ENCODE data around the gene COL6A2. TPM values are rescaled to one million over a fixed set of nuclear protein-coding genes. Genes with fewer than 3 reads are reported as not detected.
A peak's percentile ranks its signal among the peaks of the same experiment; 100 is the strongest.

Gene COL6A2
- total and polyA plus RNA-seq, 8 donors: 362 to 647 (median 447) TPM

DNA sequence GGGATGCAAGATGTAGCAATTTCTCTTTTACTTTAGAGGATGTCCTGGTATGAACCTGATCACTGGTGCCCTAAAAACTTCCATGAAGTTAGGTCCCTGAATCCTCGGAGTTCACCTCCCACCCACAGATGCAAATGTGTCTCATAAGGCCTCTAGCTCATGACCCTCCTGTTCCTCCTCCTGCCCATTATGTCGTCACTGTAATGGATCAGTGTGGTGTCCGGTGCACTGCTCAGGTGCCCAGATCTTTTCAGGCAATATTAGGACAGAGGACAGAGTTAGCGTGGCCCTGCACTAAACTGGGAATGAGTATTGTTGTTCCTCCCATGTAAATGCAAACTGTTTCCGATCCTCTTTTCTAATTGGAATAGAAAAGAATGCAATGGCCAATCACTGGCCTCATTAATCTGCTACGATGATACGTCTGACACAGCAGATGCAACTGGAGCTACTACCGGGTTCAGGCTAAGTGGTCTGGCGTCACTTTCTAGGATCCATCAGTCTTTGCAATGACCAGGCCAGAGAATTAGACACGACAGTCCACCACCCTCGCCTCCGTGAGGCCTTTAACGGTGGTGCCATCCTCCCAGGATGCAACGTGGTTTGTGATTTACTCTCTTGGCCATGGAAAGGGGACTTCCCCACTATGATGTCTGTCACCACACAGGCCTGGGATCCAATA is 3.4 kb upstream of the COL6A2 start:
- intact Hi-C loops (cut with DNase I): loop anchor here in 1 of 2 donors (5.0 kb wide), 1 partner anchor 112 kb away; the partner anchor contains the start of gene COL6A1
- DNase-seq: no peak
- no peaks in the 10 kb centered on the region for H3K9me3 ChIP-seq
- no peaks in the 10 kb centered on the region for H3K36me3 ChIP-seq
- no peak for ATAC-seq
- TF ChIP-seq, protein P1, sequence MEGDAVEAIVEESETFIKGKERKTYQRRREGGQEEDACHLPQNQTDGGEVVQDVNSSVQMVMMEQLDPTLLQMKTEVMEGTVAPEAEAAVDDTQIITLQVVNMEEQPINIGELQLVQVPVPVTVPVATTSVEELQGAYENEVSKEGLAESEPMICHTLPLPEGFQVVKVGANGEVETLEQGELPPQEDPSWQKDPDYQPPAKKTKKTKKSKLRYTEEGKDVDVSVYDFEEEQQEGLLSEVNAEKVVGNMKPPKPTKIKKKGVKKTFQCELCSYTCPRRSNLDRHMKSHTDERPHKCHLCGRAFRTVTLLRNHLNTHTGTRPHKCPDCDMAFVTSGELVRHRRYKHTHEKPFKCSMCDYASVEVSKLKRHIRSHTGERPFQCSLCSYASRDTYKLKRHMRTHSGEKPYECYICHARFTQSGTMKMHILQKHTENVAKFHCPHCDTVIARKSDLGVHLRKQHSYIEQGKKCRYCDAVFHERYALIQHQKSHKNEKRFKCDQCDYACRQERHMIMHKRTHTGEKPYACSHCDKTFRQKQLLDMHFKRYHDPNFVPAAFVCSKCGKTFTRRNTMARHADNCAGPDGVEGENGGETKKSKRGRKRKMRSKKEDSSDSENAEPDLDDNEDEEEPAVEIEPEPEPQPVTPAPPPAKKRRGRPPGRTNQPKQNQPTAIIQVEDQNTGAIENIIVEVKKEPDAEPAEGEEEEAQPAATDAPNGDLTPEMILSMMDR (IDR thresholded peaks at IDR 0.05): no peak
- H3K27me3 ChIP-seq: peaks cover 18 to 34% of the 10 kb centered on the region in 2 donors
- no peak overlapping the region for H3K4me3 ChIP-seq
- no peak overlapping the region for H3K27ac ChIP-seq
- peaks cover 0 to 9% of the 10 kb centered on the region in 2 donors for H3K4me1 ChIP-seq

DNA sequence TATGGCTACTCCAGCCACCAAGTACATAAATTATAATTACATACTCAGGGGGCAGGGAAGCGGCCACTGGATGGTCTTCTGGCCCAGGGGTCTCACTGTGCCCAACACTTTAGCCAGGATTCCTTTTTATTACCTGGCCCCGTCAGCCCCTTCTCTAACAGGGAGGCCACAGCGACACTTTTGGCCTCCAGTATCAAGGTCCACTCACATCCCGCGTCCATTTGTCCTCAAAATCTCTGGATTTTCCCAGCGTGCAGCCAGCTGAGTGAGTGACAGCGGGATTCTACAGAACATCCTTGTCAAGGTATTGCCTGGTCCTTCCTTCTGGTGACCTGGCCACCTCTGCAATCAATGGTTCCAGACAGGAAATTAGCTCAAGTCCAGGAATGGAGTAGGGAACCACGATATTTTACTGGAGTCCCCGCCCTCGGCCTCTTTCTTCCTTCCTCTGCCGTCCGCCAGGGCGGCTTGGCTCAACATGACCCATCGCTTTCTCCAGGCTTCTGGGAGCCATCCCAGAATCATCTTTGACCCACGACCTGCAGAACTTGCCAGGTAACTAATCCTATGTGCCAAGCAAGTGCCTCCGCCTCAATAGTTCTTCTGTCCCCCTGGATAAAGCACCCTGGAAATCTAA is 2.7 kb upstream of the COL6A2 start:
- no peak overlapping the region for H3K4me3 ChIP-seq
- no peaks in the 10 kb centered on the region for H3K9me3 ChIP-seq
- TF ChIP-seq, protein P1 (IDR thresholded peaks at IDR 0.05): no peak
- intact Hi-C loops (cut with DNase I): loop anchor here in 1 of 2 donors (5.0 kb wide), 1 partner anchor 113 kb away; the partner anchor contains the start of gene COL6A1
- DNase-seq (no peak), ATAC-seq (no peak)
- H3K27ac ChIP-seq: no peak overlapping the region
- peaks cover 24 to 41% of the 10 kb centered on the region in 2 donors for H3K27me3 ChIP-seq
- H3K4me1 ChIP-seq: peaks cover 0 to 9% of the 10 kb centered on the region in 2 donors
- H3K36me3 ChIP-seq: no peaks in the 10 kb centered on the region

DNA sequence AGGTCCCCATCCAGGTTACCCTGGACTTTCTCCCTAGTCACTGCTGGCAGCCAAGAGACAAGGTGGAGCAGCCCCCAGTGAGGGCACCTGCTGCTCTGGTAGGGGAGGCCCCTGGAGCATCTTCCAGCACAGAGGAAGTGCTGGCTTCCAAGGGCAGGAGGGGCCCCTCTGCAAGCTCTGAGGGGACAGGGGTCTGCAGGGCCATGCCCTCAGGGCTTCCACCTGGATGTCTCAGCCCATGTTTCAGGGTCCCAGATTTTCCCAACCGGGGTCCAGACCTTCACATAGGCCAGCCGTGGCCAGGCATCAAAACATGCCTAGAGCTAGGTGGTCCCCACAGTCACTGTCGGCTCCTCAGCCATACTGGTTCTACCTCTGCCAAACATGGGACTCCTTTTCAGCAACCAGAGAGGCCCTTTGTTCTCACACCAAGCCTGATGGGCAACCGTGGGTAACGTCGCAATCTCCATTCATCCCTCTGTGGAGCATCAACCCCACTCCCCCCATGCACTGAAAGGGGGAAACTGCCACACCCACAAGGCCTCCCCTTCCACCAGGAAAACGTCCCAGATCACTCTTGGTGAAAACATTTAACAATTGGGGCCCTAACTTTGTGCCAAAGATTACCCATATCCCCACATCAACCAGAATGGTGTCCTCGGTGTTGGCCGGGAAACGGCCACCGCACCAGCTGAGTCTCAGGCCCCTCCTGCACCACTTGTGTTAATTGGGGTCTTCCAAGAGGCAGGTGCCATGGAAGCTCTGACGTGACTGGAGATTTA is 1.9 kb upstream of the COL6A2 start:
- ATAC-seq: no peak
- peak in 1 of 4 donors; percentile 43 for DNase-seq
- Histone ChIP-seq H3K4me3 (no peak overlapping the region), H3K9me3 (no peaks in the 10 kb centered on the region), H3K27ac (no peak overlapping the region), H3K4me1 (peaks cover 0 to 9% of the 10 kb centered on the region in 2 donors), H3K27me3 (peaks cover 24 to 49% of the 10 kb centered on the region in 2 donors), H3K36me3 (no peaks in the 10 kb centered on the region)
- TF ChIP-seq, protein P1 (IDR thresholded peaks at IDR 0.05): no peak
- intact Hi-C loops (cut with DNase I): loop anchor here in 1 of 2 donors (5.0 kb wide), 1 partner anchor 114 kb away; the partner anchor contains the start of gene COL6A1

DNA sequence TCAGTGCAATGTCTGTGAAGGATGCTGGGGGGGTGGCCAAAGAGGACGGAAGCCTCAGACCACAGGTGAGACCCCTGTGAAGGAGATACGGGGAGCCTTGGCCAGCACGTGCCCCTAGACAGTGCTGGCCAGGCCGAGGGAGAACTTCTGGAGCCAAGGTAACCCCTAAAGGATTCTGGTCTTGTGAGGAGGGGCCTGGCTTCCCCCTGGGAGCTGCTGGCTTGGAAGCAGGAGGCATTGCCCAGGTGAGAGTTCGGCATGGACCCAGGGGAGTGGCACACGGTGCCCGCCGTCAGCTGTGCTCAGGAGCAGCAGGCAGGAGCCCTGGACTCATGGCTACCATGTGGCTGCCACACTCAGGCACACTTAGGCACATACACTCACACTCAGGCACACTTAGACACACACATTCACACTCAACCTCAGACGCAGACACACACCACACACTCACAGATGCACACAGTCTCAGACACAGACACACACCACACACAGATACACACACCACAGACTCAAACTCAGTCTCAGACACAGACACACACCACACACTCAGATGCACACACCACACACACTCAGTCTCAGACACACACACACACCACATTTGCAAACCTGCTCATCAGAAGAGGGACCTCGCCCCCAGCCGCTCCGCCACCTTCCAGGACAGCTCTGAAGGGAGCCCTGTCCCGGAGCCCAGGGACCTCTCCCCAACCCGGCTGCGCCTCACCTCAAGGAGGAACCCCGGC is 1.1 kb upstream of the COL6A2 start:
- no peak overlapping the region for H3K27ac ChIP-seq
- intact Hi-C loops (cut with DNase I): loop anchor here in 1 of 2 donors (5.0 kb wide), 1 partner anchor 114 kb away; the partner anchor contains the start of gene COL6A1
- H3K4me1 ChIP-seq: peaks cover 0 to 8% of the 10 kb centered on the region in 2 donors
- TF ChIP-seq, protein P1 (IDR thresholded peaks at IDR 0.05): no peak
- H3K36me3 ChIP-seq: no peaks in the 10 kb centered on the region
- peak overlapping the region; percentile 48 to 53 for H3K4me3 ChIP-seq
- H3K9me3 ChIP-seq: no peaks in the 10 kb centered on the region
- DNase-seq: peak in 1 of 4 donors; percentile 43
- peaks cover 24 to 56% of the 10 kb centered on the region in 2 donors for H3K27me3 ChIP-seq
- ATAC-seq: no peak
